Measurements from ENCODE around the gene HTN3.

DNA sequence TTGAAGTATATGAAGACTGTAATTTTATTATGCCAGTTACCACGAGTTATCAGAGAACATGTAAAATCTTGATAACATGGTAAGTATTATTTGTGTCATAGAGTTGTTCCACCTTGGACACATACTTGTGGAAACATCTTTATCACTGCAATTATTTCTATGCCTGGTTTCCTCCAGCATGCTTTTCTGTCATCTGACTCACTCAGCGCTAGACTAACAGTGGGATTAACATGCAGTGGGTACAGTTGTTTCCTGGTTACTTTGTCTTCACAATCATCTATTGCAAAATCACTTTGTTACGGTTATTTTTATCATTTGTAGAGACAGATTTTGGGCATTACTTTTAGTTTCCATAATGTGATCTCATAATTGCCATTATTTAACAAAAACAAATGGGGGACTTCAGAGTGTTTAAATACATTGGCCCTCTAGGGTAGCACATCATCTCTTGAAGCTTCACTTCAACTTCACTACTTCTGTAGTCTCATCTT is 32.7 kb upstream of the HTN3 start, which contains the start of gene STATH:
- TF ChIP-seq RELA (CRISPR knock-in tag; IDR thresholded peaks at IDR 0.05; ENCODE audit: borderline replicate concordance), result no peak
- TF ChIP-seq NR2C2 (CRISPR knock-in tag; IDR thresholded peaks at IDR 0.05), result no peak
- TF ChIP-seq NFE2L1 (CRISPR knock-in tag; IDR thresholded peaks at IDR 0.05), result no peak
- TF ChIP-seq, protein P1, sequence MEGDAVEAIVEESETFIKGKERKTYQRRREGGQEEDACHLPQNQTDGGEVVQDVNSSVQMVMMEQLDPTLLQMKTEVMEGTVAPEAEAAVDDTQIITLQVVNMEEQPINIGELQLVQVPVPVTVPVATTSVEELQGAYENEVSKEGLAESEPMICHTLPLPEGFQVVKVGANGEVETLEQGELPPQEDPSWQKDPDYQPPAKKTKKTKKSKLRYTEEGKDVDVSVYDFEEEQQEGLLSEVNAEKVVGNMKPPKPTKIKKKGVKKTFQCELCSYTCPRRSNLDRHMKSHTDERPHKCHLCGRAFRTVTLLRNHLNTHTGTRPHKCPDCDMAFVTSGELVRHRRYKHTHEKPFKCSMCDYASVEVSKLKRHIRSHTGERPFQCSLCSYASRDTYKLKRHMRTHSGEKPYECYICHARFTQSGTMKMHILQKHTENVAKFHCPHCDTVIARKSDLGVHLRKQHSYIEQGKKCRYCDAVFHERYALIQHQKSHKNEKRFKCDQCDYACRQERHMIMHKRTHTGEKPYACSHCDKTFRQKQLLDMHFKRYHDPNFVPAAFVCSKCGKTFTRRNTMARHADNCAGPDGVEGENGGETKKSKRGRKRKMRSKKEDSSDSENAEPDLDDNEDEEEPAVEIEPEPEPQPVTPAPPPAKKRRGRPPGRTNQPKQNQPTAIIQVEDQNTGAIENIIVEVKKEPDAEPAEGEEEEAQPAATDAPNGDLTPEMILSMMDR (IDR thresholded peaks at IDR 0.05), result no peak
- TF ChIP-seq SP1 (CRISPR knock-in tag; conservative IDR thresholded peaks at IDR 0.05), result no peak
- no peak for TF ChIP-seq JUN (CRISPR knock-in tag; IDR thresholded peaks at IDR 0.05)
- TF ChIP-seq, protein P2, sequence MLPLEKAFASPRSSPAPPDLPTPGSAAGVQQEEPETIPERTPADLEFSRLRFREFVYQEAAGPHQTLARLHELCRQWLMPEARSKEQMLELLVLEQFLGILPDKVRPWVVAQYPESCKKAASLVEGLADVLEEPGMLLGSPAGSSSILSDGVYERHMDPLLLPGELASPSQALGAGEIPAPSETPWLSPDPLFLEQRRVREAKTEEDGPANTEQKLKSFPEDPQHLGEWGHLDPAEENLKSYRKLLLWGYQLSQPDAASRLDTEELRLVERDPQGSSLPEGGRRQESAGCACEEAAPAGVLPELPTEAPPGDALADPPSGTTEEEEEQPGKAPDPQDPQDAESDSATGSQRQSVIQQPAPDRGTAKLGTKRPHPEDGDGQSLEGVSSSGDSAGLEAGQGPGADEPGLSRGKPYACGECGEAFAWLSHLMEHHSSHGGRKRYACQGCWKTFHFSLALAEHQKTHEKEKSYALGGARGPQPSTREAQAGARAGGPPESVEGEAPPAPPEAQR (CRISPR knock-in tag; IDR thresholded peaks at IDR 0.05), result no peak

Data from WTC11 (cell line).